Mucosa of gallbladder (tissue), 1 donor: Measurements from ENCODE around the gene ICE2. TPM values are rescaled to one million over a fixed set of nuclear protein-coding genes. Genes with fewer than 3 reads are reported as not detected.
"Not testable (repeated sequence)": the region's sequence is repeated elsewhere in the genome, so short reads cannot be mapped to it uniquely, and the experiment has no call there.

Source experiments
- DNase-seq: peaks from one replicate; pipeline ENCODE4 v3.0.0-alpha.2; 2020; ENCODE audit warnings: low spot score
- total RNA-seq: library from RNA; stranded (reverse); gene quantifications from one replicate; pipeline ENCODE4 v1.2.1, GENCODE V29; 2021
- donor health status: DM: no; HTN: no; CAD: no.

Gene ICE2
- total RNA-seq, 1 donor from 2014 or later = 47.7 TPM

DNA sequence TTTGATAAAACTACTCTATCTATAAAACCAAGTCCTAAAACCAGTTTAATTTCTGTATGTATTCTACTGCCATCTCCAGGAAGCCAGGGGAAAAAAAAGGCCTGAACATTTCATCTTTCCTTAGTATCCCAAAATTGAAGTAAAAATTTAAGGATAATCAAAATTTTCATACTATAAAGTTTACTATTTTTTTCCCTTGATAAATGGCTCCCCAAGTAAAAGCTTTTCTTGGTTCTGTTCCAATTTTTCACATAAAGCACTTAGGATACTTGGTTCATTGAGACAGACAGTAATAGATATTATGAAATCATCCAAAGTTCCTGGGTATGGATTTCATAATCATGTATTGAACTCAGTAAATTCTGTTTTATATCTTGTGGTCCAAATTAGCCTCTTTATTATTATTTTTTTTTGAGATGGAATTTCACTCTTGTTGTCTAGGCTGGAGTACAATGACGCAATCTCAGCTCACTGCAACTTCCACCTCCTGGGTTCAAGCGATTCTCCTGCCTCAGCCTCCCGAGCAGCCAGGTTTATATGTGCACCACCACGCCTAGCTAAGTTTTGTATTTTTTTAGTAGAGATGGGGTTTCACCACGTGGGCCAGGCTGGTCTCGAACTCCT lies 34.5 kb downstream of the ICE2 start:
- no peak for DNase-seq

DNA sequence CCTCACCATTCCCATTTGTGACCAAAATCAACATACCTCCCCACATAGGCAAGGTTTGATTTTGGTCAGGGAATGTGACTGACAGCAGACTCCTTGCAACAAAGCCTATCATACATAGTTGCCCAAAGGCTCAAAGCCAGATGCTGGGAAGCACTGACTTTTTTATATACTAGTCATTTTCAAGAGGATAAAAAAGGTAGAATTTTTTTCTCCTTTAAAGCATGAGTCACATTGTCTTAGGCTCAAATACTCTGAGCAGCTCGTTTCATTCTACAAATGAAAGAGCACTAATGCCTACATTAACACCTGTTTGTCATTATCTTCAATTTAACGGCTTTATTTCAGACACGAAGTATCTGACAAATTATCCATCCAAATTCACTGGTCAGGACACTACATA lies 36.2 kb downstream of the ICE2 start:
- DNase-seq = no peak

DNA sequence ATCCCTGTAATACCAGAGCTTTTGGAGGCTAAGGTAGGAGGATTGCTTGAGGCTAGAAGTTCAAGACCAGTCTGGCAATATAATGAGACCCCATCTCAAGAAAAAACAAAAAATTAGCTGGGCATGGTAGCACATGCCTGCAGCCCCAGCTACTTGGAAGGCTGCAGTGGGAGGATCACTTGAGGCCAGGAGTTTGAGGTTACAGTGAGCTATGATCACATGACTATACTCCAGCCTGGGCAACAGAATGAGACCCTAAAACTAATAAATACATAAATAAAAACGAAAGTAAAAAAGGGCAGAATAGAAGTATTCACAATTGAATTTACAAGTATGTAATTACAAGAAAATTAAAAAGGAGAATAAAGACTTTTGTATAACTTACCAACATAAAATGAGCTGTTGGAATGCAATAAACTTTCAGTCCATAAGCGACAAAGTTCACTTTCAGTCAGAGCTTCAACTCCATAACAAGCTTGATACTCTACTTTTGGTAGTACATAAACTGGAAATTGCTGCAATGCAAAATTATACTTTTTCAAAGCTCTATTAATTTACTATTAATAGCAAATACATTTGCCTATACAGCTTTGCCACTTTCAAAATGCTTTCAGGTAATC lies 36.8 kb downstream of the ICE2 start:
- DNase-seq = no peak

DNA sequence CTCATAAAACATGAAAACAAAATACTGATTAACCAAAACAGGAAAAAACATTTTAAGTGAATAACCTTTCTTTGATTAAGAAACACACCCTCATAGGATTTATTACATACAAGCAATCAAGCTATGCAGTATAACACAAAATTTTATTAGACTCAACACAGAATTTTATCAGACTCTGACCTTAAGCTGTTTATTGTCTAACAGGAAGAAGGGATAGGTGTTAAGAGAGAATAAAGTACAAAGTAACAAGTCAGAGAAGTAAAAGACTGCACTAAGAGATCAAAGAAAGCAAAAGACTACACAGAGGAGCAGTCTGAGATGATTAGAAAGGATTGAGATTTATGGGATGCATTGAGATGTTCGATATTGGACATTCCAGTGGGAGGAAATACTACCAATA lies 37.6 kb downstream of the ICE2 start:
- no peak for DNase-seq

DNA sequence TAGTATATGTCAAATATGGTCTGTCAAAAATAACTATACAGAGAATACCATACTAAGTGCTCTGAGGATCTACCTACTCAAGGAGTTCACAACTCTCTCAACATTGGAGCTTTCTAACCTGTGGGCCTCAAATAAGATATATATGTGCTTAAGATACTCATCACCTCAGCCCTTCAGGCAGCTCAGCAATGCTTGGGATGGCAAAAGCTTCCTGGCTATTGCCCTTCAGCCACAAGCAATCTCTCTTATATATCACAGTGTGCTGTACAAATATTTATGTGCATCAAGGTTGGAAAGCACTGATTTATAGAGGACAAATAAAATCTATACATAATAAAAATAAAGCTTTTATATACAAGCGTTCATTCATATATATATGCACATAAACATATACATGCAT lies 40.3 kb downstream of the ICE2 start:
- DNase-seq = no peak

DNA sequence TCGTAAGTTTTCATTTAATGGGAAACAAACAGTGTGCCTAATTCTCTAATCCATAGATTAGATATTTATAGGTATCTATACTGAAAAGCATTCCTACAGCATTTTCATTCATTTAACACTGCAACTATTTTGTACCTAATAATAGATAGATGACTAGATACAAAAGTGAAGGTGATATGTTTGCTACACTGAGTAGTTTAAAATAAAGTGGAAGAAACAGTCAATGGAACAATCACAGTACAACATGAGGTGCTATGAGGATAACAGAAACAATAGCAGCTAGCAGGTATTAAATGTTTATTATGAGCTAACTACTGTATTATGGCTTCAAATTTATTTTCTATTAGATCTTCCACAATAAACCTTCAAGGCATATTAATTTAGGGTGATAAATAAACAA lies 50.0 kb downstream of the ICE2 start:
- DNase-seq = no peak

DNA sequence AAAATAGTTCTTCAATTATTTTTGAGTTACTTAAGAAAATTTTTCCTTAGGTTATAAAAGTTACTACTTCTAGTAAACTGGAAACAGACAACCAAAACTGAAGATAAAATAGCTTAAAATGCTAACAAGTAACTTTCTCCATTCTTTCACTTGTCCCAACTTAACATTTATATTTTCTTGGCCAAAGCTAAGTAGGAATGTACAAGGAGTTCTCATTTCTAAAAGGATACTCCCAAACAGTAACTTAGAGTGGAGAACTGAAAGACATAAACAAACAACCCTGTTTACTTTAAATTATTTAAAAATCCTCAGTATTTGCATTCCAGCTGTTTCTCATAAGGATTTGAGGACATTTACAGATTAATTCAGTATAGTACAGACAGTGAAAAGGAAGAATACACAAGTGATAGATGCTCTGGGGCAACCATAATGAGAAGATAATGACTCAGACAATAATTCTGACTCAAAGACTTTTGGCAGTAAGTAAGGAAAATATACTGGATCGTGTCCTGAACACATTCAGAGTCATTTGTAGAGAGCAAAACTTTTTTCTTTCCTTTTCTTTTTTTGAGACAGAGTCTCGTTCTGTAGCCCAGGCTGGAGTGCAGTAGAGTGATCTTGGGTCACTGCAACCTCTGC lies 52.0 kb downstream of the ICE2 start:
- no peak for DNase-seq

DNA sequence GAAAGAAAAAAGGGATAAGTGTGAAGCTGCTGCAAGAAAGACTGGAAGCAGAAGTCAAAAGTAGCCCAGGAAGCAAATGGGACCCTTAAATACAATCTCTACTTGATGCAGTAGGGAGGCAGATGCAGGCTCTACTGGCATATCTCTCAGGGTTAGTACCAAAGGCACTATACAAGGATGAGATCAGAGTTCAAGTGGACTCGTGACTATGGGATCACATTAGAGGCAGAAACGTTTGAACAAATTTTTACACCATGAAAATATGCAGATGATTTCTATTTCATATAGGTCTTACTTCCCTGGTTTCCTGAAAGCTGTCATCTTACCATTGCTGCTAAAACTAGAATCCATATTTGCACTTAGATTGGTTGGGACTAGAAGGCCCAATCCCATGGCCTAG lies 53.5 kb downstream of the ICE2 start:
- no peak for DNase-seq

DNA sequence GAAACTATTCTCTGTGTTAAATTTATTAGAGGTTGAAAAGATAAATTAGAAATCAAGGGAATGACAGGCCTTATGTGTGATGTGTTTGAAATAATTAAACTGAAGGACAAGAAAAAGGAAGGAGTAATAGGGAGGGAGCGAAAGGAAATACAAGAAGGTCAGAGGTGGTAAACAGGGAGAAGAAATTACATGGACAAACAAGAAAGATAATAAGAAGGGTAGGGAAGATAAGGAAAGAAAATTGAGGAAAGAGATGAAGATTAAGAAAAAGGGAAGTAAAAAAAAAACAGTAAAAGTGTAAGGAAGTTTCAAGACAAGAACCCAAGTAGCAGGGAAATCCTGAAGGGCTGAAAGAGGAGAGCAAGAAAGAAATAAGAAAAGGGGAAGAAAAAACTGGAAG lies 54.9 kb downstream of the ICE2 start:
- no peak for DNase-seq

DNA sequence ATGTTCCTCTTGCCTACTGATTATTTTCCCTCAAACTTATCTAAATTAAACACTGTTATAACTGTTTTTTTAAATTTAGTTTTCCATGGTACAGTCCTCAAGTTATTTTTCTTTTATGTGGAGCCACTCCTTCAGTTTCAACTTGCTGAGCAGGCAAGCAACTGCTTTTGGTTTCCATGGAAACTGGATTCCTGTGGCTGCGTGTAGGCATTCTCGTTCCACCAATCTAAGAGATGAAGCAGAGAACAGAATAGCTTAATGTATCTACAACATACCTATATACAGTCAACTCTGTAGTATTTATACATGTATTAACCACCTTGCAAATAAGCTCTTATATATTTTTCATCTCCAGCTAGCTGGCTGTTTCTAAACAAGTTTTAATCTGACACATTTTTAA lies 55.4 kb downstream of the ICE2 start:
- no peak for DNase-seq

DNA sequence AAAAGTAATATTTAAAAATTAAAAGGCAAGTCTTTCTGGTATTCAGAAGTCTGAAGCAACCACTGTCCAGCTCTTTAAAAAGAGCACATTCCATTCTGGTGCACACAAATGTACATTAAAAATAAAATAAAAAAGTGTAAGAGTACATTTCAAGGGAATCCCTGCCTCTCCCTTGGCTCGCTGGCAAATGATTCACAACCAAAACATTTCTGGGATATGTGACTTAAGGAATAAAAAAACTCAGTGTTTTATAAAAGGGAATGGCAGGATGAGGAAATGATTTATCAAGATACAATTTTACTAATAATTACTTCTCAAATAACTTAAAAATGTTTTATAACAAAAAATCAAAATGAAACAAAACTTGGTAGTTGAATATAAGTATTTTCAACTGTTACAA lies 57.4 kb downstream of the ICE2 start:
- no peak for DNase-seq

DNA sequence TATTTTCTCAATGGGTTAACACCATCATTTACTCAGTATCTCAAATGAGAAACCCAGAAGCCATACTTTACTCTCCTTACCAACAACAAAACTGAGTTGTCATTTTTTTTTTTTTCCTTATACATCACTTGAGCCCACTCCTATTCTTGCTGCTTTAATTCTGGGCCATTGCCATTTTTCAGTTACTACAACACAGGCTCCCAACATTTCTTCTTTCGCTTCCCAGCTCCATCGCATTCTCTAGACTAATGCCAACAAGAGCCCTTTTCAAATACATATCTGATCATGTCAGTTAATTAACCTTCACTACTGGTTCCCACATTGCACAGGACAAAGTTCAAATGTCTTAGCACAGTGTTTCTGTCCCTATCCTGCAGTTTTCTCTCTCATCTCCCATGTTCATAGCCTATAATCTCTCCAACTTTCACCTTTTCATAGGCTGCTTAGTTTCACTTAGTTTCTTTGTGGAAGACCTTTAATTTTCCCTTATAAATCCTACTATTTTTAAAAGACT lies 58.7 kb downstream of the ICE2 start:
- no peak for DNase-seq

DNA sequence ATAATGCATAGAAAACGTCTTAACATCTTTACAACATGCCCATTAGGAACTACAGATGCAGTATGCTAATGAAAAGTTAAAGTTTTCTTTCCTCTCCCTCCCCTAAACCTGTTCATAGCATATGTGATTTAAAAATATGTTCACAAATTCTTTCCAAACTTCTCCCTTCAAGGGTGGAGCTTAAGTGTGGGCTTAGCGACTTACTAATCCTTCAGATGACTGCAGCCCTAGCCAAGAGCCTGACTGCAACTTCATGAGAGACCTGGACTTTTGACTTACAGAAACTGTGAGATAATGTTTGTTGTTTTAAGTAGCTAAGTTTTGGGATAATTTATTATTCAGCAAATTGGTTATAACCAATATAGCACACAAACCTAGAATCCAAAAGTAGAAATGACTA lies 59.2 kb downstream of the ICE2 start:
- DNase-seq = no peak

DNA sequence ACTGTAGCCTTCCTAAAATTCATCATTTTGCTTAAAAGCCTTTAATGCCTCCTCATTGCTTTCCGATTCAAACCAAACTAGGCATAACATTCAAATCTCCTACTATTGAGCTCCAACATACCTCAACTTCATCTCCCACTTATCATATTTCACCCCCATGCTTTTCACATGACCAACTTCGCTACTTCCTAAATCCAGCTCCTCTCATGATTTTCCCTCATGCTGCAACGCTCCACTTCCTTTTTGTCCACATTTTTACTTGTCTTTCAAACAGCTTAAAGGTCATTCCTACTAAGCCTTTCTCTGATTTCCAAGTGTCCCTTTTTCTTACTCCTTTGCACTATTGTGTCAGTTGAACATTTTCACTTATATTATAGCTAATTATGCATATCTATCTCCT lies 60.8 kb downstream of the ICE2 start:
- DNase-seq = no peak

DNA sequence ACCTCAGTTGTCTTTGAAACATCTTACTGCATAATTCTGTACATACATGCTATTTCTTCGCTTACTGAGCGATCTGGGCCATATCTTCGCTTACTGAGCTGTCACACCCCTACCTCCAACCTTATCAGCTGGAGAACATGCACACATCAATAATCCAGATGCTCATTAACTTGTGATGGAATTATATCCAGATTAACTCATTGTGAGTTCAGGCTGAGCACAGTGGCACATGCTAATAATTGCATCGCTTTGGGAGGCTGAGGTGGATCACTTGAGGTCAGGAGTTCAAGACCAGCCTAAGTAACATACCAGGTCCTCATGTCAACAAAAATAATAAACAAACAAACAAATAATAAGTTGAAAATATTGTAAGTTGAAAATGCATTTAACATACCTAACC lies 61.8 kb downstream of the ICE2 start:
- no peak for DNase-seq

DNA sequence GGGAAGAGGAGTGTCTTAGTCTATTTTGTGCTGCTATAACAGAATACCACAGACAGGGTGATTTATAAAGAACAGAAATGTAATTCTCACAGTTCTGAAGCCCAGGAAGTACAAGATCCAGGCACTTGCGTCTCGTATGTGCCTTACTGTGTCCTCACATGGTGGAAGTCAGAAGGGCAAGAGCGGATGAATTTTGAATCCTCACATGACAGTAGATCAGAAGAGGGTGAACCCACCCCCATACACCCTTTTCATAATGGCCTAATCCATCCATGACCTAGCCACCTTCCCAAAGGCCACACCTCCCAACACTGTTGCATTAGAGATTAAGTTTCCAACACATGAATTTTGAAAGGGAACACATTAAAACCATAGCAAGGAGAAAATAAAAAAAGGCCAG lies 62.5 kb downstream of the ICE2 start:
- DNase-seq = no peak

DNA sequence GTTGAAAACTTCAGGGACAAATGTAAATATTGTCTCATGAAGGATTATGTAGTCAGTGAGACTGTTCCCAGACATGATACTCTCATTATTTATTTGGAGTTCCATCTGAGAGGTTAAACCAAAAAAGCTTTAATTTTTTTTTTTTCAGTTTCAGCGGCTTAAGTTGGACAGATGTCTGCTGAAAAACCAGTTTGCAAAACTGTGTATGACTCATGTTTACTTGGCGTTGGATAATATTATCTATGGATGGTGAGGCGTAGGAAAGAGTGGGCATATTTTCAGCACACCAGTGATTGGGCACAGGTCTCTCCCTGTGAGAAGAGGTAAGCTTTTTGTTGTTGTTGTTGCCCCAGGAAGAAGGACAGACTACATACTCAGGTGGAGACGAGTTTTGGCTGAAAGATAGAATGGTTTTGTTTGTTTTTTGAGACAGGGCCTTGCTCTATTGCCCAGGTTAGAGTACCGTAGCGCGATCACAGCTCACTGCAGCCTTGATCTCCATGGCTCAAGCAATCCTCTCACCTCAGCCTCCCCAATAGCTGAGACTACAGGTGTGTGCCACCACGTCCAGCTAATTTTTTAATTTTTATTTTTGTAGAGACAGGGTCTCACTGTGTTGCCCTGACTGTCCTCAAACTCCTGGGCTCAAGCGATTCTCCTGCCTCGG lies 64.8 kb downstream of the ICE2 start:
- no peak for DNase-seq

DNA sequence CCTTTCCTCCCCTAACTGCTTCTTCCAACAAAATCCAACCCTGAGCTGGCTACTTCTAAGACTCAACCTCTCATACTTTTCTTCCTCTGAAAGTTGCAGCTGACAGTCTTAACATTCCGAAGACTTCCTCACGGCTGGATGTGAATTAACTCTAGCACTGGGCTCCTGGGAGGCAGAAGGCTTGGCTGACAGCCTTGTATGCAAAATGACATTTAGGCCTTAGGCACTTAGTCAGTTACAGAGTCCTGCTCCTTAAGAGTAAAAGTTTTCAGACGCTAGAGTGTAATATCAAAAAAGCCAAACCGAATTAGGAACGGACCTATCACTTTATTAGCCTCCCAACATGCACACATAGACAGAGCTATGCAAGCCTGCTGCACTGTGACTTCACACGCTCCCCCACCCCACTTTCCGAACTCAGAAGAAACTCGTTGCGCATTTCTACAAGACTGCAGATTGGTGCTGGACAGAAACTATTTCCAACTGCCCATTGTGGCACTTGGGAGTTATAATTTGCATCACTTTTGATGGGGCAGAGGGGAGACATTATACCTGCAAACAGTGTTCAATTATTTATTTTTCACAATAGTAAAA lies 65.6 kb downstream of the ICE2 start:
- DNase-seq = no peak

DNA sequence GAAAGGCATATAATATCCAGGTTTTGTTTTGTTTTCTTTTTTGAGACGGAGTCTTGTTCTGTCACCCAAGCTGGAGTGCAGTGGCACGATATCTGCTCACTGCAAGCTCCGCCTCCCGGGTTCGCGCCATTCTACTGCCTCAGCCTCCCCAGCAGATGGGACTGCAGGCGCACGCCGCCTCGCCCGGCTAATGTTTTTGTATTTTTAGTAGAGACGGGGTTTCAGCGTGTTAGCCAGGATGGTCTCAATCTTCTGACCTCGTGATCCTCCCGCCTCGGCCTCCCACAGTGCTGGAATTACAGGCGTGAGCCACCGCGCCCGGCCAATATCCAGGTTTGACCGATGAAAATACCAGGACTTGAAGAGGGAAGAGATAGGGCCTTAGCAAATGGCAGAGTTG lies 66.1 kb downstream of the ICE2 start:
- not testable (repeated sequence) for DNase-seq

DNA sequence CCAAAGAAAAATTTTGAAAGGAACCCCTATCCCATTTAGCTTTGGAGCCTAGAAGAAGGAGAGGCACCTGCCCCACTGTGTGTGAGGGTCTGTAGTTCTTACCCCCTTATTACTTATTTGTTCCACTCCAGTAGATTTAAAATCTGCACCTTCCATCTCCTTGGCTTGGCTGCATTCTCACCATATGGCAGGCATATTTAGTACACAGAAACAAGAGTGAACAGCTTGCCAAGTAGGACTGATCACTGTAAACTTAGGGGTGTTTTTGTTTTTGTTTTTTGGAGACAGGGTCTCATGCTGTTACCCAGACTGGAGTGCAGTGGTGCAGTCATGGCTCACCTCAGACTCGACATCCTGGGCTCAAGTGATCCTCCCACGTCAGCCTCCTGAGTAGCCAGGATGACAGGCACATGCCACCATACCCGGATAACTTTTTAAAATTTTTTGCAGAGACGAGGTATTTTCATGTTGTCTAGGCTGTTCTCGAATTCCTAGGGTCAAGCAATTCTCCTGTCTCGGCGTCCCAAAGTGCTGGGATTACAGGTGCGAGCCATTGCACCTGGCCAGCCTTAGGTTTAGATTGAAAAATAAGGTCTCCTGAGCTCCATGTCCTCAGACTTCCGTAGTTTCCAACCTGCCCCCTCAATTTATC lies 67.0 kb downstream of the ICE2 start:
- no peak for DNase-seq

DNA sequence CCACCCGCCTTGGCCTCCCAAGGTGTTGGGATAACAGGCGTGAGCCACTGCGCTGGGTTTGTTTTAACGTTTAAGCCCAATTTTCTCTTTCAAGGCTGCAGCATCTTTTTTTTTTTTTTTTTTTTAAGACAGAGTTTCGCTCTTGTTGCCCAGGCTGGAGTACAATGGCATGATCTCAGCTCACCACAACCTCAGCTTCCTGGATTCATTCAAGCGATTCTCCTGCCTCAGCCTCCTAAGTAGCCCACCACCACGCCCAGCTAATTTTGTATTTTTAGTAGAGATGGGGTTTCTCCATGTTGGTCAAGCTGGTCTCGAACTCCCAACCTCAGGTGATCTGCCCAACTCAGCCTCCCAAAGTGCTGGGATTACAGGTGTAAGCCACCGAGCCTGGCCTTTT lies 68.6 kb downstream of the ICE2 start:
- DNase-seq = not testable (repeated sequence)

DNA sequence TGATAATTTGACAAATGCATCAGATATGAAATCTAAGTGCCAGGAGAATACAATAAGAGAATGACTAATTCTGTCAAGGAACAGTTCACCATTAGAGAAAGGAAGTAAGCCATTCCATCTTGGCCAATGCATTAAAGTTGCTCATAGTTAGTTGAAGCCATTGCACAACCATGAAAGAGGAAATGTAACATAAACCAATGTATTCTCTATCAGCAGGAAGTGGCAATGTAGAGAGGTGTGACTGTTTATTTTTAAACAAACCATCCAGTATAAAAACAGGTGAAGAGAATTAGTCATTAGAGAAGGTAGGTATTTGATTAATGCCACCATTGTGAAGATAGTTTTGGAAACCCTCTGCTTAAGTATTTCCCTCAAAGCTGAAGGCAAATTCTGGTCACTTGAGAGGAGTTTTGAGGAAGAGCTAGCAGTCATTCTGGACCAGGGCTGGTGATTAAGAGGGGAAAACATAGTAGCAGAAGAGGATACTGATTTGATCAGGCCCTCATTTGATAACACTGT lies 70.4 kb downstream of the ICE2 start:
- DNase-seq = no peak
